ENCODE results near the gene EIF2AK2. TPM values are rescaled to one million over a fixed set of nuclear protein-coding genes. Genes with fewer than 3 reads are reported as not detected.
"Not testable (repeated sequence)": the region's sequence is repeated elsewhere in the genome, so short reads cannot be mapped to it uniquely, and the experiment has no call there.

EIF2AK2 gene
- 10 to 100 TPM; 42.7 to 55.2 (median 45.7) TPM for total RNA-seq (2021; fragmentation: NEBNext Ultra II Directional; extraction: Animal tissue kit (Norgen Biotek cat#: 25700))
- long read RNA-seq, full-length matches to known transcripts: 15 of 48 reads
- long read RNA-seq, partial matches to known transcripts: 15 of 48 reads
- long read RNA-seq, other reads (novel, unspliced or antisense): 18 of 48 reads

GRCh38 chr2:37156857-37157714, at the start of gene EIF2AK2:
Gene EIF2AK2, minus strand, starts transcription at chr2:37156980. Its CDS starts 9,174 bp downstream, at chr2:37147806.
- DNase-seq: peak; percentile 84
- no peak for TF ChIP-seq CTCF (IDR thresholded peaks at IDR 0.05)
- Mint-ChIP-seq H3K4me1 (ENCODE audit: low read depth) (peaks cover 39% of the 10 kb centered on the region), H3K27me3 (ENCODE audit: insufficient read depth) (peaks cover 2% of the 10 kb centered on the region; the same call in 1 of the 2 replicates), H3K9me3 (peaks cover 12% of the 10 kb centered on the region), H3K4me3 (peak within 1 kb of the TSS; percentile 99), H3K36me3 (ENCODE audit: low read depth) (peaks cover 27% of the 10 kb centered on the region), H3K27ac (peak within 1 kb of the TSS; percentile 96)

- no peak for TF ChIP-seq CTCF (IDR thresholded peaks at IDR 0.05)
- peaks cover 14% of the 10 kb centered on the region for H3K9me3 Mint-ChIP-seq
- no peak for DNase-seq
- H3K4me3 Mint-ChIP-seq: no peak overlapping the region
- H3K4me1 Mint-ChIP-seq (ENCODE audit: low read depth): peaks cover 14% of the 10 kb centered on the region; the same call in 1 of the 2 replicates
- no peak overlapping the region; the same call in 1 of the 2 replicates for H3K27ac Mint-ChIP-seq
- H3K27me3 Mint-ChIP-seq (ENCODE audit: insufficient read depth): peaks cover 3% of the 10 kb centered on the region
- H3K36me3 Mint-ChIP-seq (ENCODE audit: low read depth): peaks cover 91% of the 10 kb centered on the region
Measured at GRCh38 chr2:37205689-37206341, 49.0 kb upstream of the EIF2AK2 start.

- not testable (repeated sequence) for H3K4me3 Mint-ChIP-seq; DNase-seq; H3K27me3 Mint-ChIP-seq (ENCODE audit: insufficient read depth); H3K27ac Mint-ChIP-seq
- H3K4me1 Mint-ChIP-seq (ENCODE audit: low read depth): peaks cover 15% of the 10 kb centered on the region; the same call in 1 of the 2 replicates
- H3K9me3 Mint-ChIP-seq: peaks cover 14% of the 10 kb centered on the region
- peaks cover 85% of the 10 kb centered on the region for H3K36me3 Mint-ChIP-seq (ENCODE audit: low read depth)
Measured at GRCh38 chr2:37205071-37205661, 48.4 kb upstream of the EIF2AK2 start.

GRCh38 chr2:37203708-37204107, 46.9 kb upstream of the EIF2AK2 start:
- H3K27me3 Mint-ChIP-seq (ENCODE audit: insufficient read depth): no peaks in the 10 kb centered on the region; the same call in 1 of the 2 replicates
- peaks cover 11% of the 10 kb centered on the region for H3K9me3 Mint-ChIP-seq
- H3K4me3 Mint-ChIP-seq: no peak overlapping the region
- H3K4me1 Mint-ChIP-seq (ENCODE audit: low read depth): peaks cover 15% of the 10 kb centered on the region; the same call in 1 of the 2 replicates
- no peak for DNase-seq
- H3K36me3 Mint-ChIP-seq (ENCODE audit: low read depth): peaks cover 70% of the 10 kb centered on the region
- no peak overlapping the region for H3K27ac Mint-ChIP-seq
- TF ChIP-seq CTCF (IDR thresholded peaks at IDR 0.05): no peak

GRCh38 chr2:37201766-37202165, 45.0 kb upstream of the EIF2AK2 start:
- Mint-ChIP-seq H3K27ac (peak overlapping the region; percentile 37; the same call in 1 of the 2 replicates), H3K27me3 (ENCODE audit: insufficient read depth) (peaks cover 2% of the 10 kb centered on the region; the same call in 1 of the 2 replicates), H3K9me3 (no peaks in the 10 kb centered on the region), H3K4me3 (no peak overlapping the region), H3K4me1 (ENCODE audit: low read depth) (peaks cover 22% of the 10 kb centered on the region), H3K36me3 (ENCODE audit: low read depth) (peaks cover 51% of the 10 kb centered on the region)
- no peak for TF ChIP-seq CTCF (IDR thresholded peaks at IDR 0.05)
- DNase-seq: no peak

Measured in HFFc6 (cell line).